Transverse colon (tissue), 4 donors: ENCODE results near the gene ATP1A4.

Source experiments
- POLR2AphosphoS5 ChIP-seq, 3 donors: sonication (generic); formaldehyde crosslinking; IDR thresholded peaks; one replicate each; pipeline ENCODE4 v1.6.1; 2016; ENCODE audit warnings: antibody characterized with exemption in 3 of 3
- TF ChIP-seq, protein P1 (sequence below), 5 experiments: fragments of 200-600 bp in 3 of 5; fragments of 450-650 bp in 2 of 5; sonication (generic) in 3 of 5; IDR thresholded peaks; 1 replicate in 2 of 5; 2 replicates in 3 of 5; pipeline ENCODE4 v1.5.1; 2016 to 2017; ENCODE audit warnings: antibody characterized with exemption in 5 of 5, inconsistent platforms in 3 of 5, mild to moderate bottlenecking in 2 of 5, moderate library complexity in 1 of 5

DNA sequence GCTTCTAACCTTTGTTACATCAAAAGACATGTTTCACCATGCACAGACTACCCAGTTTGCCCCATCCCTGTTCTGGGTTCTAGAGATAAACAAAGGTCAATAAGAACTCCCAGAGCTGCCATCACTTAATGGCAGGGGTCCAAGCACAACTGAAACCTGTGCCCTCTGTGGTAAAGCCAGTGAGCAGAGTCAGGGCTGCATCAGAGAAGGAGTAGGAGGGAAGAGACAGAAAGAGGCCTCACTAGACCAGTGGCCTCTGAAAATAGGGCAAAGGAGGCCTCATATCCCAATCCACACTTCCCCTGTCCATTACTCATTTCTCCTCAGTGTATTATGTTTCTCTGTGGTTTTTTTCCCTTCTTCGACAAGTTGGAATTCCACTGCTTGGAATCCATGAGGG lies 25.7 kb upstream of the ATP1A4 start:
- TF ChIP-seq POLR2AphosphoS5 (IDR thresholded peaks at IDR 0.05): no peak
- TF ChIP-seq, protein P1, sequence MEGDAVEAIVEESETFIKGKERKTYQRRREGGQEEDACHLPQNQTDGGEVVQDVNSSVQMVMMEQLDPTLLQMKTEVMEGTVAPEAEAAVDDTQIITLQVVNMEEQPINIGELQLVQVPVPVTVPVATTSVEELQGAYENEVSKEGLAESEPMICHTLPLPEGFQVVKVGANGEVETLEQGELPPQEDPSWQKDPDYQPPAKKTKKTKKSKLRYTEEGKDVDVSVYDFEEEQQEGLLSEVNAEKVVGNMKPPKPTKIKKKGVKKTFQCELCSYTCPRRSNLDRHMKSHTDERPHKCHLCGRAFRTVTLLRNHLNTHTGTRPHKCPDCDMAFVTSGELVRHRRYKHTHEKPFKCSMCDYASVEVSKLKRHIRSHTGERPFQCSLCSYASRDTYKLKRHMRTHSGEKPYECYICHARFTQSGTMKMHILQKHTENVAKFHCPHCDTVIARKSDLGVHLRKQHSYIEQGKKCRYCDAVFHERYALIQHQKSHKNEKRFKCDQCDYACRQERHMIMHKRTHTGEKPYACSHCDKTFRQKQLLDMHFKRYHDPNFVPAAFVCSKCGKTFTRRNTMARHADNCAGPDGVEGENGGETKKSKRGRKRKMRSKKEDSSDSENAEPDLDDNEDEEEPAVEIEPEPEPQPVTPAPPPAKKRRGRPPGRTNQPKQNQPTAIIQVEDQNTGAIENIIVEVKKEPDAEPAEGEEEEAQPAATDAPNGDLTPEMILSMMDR (IDR thresholded peaks at IDR 0.05): no peak
